IPS-15b (cell line): ENCODE results near the gene MLIP.

ENCODE experiments used
- H3K27me3 ChIP-seq: one replicate; pipeline ENCODE4 v1.6.1; 2013; ENCODE audit warnings: low read length; ENCODE audit not compliant: control insufficient read depth, insufficient read depth
- H3K36me3 ChIP-seq: one replicate; pipeline ENCODE4 v1.6.1; 2013; ENCODE audit warnings: low read length; ENCODE audit not compliant: control insufficient read depth, insufficient read depth
- H3K4me1 ChIP-seq: one replicate; pipeline ENCODE4 v1.6.1; 2013; ENCODE audit warnings: mild to moderate bottlenecking, low read length; ENCODE audit not compliant: control insufficient read depth, insufficient read depth
- H3K4me3 ChIP-seq: one replicate; pipeline ENCODE4 v1.5.1; 2013; ENCODE audit warnings: low read depth, low read length
- H3K9ac ChIP-seq: one replicate; pipeline ENCODE4 v1.6.1; 2013; ENCODE audit warnings: low read depth, mild to moderate bottlenecking, low read length
- H3K9me3 ChIP-seq: one replicate; pipeline ENCODE4 v1.6.1; 2013; ENCODE audit warnings: mild to moderate bottlenecking, low read length; ENCODE audit not compliant: control insufficient read depth, insufficient read depth

Gene MLIP

DNA sequence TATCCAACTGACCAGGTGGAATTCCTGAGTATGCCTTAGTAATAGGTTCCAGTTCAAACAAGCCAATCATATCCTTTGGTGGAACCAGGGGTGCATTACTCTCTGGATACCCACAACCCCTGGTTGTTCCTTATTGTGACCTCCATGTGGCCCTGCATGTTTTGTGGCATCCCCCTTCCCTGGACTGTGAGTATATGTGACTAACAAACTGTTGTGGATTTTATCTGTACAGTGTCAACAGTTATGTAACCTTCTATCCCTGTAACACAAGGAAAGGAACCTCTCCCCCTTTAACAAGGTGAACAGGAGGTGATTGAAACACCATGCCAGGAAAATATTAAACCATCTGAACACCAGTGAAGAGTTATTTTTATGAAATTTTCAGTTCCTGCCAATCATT, 46.2 kb downstream of the MLIP start:
- H3K36me3 ChIP-seq = no peaks in the 10 kb centered on the region
- no peaks in the 10 kb centered on the region for H3K4me1 ChIP-seq
- H3K9me3 ChIP-seq = no peaks in the 10 kb centered on the region
- no peaks in the 10 kb centered on the region for H3K27me3 ChIP-seq
- H3K4me3 ChIP-seq = no peak overlapping the region
- no peak overlapping the region for H3K9ac ChIP-seq

DNA sequence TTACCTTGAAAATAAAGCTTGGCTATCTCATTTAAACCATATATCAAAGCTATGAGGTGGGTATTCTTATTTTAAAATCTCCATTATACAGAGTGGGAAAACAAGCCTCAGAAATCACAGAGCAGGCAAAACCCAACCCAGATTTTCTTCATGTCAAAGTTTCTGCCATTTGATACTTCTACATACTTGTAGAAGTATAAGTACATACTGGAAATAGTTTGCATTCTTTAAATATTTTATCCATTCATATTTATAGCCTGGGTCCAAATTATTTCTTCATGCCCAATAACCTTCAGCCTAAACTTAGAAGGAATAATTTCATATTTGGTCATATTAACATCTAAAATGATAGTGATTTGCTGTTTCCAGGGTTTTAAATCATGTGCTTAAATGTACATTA, 61.8 kb downstream of the MLIP start:
- Histone ChIP-seq H3K4me3 (no peak overlapping the region), H3K9me3 (no peaks in the 10 kb centered on the region), H3K4me1 (no peaks in the 10 kb centered on the region), H3K27me3 (no peaks in the 10 kb centered on the region), H3K9ac (no peak overlapping the region), H3K36me3 (no peaks in the 10 kb centered on the region)

DNA sequence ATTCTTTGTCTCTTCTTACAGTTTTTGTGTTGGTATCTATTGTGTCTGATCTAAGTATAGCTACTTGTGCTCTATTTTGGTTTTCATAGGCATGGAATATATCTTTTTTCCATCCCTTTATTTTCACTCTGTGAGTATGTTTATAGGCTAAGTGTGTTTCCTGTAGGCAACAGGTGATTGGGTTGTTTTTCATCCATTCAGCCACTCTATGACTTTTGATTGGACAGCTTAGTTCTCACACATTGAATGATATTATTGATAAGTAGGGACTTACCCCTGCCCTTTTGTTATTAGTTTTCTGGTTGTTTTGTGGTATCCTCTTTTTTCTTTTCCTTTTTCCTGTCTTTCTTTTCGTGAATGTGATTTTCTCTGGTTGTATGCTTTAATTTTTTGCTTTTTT, 67.9 kb downstream of the MLIP start:
- Histone ChIP-seq H3K27me3 (no peaks in the 10 kb centered on the region), H3K9ac (no peak overlapping the region), H3K4me1 (peaks cover 3% of the 10 kb centered on the region), H3K9me3 (no peaks in the 10 kb centered on the region), H3K4me3 (no peak overlapping the region), H3K36me3 (no peaks in the 10 kb centered on the region)

DNA sequence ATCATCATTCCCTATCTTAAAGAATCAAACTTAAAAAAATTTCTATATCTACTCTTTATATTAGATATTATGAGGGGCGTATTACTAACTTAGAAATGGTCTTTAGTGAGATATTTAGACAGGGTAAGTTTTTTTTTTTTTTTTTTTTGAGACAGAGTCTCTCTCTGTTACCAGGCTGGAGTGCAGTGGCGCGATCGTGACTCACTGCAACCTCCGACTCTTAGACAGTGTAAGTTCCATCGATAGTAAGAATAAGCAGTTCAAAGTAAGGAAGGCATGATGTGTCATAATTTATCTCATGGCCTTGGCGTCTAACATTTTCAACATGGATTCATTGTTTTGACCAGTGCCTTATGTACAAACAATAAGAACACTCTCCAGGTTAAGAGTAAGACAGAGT, 72.4 kb downstream of the MLIP start:
- no peaks in the 10 kb centered on the region for H3K9me3 ChIP-seq
- peaks cover 3% of the 10 kb centered on the region for H3K4me1 ChIP-seq
- no peaks in the 10 kb centered on the region for H3K36me3 ChIP-seq
- no peak overlapping the region for H3K9ac ChIP-seq
- no peaks in the 10 kb centered on the region for H3K27me3 ChIP-seq
- no peak overlapping the region for H3K4me3 ChIP-seq

DNA sequence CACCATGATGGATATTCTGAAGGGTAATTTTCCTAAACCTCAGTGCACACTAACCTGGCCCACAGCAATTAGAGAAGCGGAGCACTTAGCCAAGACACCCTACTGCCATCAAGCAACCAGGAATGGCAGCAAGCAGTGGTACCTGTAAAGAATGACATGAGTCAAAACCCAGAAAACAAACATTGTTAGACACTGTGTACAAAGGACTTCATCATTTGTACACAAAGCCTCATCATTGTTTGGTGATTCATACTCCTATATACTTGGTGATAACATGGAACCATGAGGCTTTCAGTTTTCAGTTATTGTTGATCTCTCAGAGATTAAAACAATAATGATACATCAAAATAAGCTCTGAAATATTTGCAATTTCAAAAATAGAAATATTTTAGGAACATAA, 74.6 kb downstream of the MLIP start:
- no peak overlapping the region for H3K9ac ChIP-seq
- no peak overlapping the region for H3K4me3 ChIP-seq
- H3K27me3 ChIP-seq = no peaks in the 10 kb centered on the region
- no peaks in the 10 kb centered on the region for H3K36me3 ChIP-seq
- peaks cover 3% of the 10 kb centered on the region for H3K4me1 ChIP-seq
- H3K9me3 ChIP-seq = no peaks in the 10 kb centered on the region

DNA sequence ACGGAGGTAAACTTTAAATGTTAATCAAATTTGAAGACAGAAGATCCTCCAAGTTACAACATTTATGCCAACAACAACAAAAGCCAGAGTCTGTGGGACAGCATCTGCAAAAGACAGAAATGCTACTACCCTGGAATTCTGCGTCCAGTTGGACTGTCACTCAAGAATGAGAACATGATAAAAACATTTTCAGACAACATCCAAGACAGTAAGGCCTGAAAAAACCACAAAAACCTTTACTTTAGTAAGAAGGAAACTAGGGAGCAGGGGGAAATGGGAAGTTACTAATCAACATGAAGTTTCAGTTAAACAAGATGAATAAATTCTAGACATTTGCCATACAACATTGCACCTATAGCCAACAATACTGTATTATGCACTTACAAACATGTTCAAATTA, 77.6 kb downstream of the MLIP start:
- Histone ChIP-seq H3K36me3 (no peaks in the 10 kb centered on the region), H3K4me1 (peaks cover 8% of the 10 kb centered on the region), H3K27me3 (no peaks in the 10 kb centered on the region), H3K9me3 (no peaks in the 10 kb centered on the region), H3K9ac (no peak overlapping the region), H3K4me3 (no peak overlapping the region)

DNA sequence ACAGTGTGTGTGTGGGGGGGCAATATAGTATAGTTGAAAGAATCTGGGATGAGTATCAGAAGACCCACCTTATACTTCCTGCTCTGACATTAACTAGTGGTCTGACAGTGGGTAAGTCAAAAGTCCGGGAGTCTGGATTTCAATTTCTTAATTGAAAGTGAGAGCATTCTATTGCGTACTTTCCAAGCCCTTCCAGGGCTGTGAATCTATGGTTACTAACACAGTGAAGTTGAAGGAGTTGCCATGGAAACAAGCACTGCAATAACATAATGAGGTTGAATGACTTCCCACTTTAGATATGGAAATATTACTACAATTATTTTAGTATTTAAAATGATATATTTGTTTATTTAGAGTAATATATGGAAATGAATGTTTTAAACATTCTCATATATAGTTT, 80.2 kb downstream of the MLIP start:
- Histone ChIP-seq H3K9me3 (no peaks in the 10 kb centered on the region), H3K27me3 (no peaks in the 10 kb centered on the region), H3K4me1 (peaks cover 12% of the 10 kb centered on the region), H3K9ac (no peak overlapping the region), H3K36me3 (no peaks in the 10 kb centered on the region), H3K4me3 (no peak overlapping the region)

DNA sequence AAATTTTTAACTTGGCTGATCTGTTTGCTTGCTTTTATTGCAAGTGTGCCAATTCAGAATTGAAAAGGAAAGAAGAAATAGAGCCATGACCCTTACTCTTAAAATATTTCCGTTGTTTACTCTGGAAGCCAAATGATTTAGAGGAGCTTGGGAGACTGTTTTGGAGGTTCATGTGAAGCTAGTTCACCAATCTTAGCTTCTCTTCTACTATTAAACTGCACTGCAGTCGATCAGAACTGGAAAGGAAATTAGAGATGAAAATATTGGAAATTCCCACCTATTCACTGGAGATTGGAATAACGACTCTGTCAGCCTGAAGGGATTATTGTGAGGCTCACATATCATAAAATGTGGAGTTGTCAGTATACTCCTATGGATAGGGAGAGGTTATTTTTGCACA, 81.8 kb downstream of the MLIP start:
- H3K4me1 ChIP-seq = peaks cover 12% of the 10 kb centered on the region

DNA sequence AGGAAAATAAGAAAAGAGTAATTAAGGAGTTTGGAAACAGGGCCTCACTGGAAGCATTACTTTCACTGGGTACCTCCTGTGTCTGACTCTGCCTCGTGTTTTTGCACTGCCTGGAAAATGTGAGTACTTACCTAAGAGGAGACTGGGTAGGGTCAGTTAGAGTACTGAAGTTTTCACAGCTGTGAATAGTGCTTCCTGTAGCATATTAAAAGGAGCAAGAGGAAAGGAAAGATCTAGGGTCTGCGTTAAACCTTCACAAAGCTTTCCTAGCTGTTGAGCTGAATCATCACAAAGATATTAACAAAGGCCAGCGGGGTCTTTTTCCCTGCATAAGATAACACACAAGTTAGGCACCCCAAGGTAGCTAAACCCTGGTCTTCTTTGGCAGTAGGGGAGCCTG, 82.3 kb downstream of the MLIP start:
- H3K9me3 ChIP-seq = no peaks in the 10 kb centered on the region
- no peak overlapping the region for H3K9ac ChIP-seq
- no peaks in the 10 kb centered on the region for H3K36me3 ChIP-seq
- H3K27me3 ChIP-seq = no peaks in the 10 kb centered on the region
- H3K4me3 ChIP-seq = no peak overlapping the region
- H3K4me1 ChIP-seq = peaks cover 12% of the 10 kb centered on the region

More for the DNA sequence above, 81.8 kb downstream of the MLIP start:
- Histone ChIP-seq H3K27me3 (no peaks in the 10 kb centered on the region), H3K9ac (no peak overlapping the region), H3K9me3 (no peaks in the 10 kb centered on the region), H3K4me3 (no peak overlapping the region), H3K36me3 (no peaks in the 10 kb centered on the region)

DNA sequence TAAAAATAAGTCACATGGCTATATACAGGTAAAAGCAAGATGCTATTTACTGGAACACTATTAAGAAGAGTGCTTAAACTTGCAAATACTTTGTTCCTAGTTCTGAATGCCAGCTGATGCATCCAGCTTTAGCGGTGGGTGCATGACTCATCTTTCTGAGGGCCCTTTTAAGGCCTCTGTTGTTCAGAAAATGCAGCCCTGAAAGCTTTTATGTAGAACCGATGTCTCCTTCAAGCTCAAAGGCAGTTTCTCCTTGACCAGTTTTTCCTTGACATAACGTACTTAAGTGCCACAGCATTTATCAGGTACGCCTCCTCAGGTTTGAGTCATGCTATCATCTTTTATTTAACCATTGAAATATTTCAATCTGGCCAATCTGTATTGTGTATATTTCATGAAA, 82.8 kb downstream of the MLIP start:
- Histone ChIP-seq H3K36me3 (no peaks in the 10 kb centered on the region), H3K9ac (no peak overlapping the region), H3K4me1 (peaks cover 12% of the 10 kb centered on the region), H3K27me3 (no peaks in the 10 kb centered on the region), H3K9me3 (no peaks in the 10 kb centered on the region), H3K4me3 (no peak overlapping the region)

DNA sequence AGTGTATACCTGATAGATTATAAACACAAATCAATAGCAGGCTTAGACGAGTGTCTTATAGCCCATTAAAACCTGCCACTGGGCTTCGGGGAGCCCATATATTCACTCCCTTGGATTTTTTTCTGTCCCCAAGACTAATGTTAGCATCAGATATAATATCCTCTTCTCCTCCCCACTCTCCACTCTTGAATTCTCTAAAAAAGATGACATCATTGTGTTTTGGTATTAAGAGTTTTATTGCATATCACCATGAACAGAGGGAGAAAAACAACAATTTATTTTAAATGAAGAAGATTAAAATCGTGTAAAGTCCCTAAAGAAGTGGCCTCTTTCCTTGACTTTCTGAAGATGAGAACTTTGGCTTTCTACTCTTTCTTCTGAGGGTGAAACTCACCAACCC, 84.4 kb downstream of the MLIP start:
- H3K4me1 ChIP-seq = peaks cover 12% of the 10 kb centered on the region
- no peak overlapping the region for H3K9ac ChIP-seq
- no peaks in the 10 kb centered on the region for H3K27me3 ChIP-seq
- no peaks in the 10 kb centered on the region for H3K36me3 ChIP-seq
- no peaks in the 10 kb centered on the region for H3K9me3 ChIP-seq
- H3K4me3 ChIP-seq = no peak overlapping the region

DNA sequence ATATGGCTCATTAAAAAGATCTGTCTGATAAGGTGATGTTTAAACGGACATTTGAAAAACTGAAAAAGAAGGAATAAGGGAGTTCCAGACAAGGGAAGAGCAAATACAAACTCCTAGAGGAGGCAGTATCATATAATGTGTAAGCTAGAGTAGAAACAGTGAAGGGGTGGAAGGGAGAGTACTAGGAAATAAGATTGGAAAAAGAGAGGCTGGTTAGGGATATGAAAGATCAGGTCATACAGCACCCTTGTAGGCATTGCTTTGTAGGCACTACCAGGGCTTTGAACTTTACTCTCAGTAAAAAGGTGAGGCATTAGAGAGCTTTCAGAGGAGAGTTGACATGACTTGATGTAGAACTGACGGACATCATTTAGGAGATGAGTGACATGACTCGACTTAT, 85.7 kb downstream of the MLIP start:
- H3K4me3 ChIP-seq = no peak overlapping the region
- H3K27me3 ChIP-seq = no peaks in the 10 kb centered on the region

DNA sequence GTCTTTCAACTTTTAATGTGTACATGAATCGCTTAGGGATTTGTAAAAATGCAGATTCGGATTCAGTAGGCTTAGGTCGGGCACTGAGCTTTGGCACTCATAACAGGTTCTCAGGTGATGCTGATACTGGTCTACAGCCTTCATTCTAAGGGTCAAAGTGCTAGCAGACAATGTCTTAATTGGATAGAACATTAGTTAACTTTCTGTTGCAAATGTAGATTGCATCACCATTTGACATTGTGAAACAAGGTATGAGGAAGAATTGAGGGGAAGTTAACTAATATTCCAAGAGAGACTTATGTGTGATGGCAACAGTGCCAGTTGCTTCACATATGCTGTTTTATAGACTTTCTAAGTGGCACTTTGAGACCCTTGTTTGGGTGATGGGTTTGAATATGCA, 86.9 kb downstream of the MLIP start:
- no peaks in the 10 kb centered on the region for H3K9me3 ChIP-seq
- no peaks in the 10 kb centered on the region for H3K27me3 ChIP-seq
- H3K9ac ChIP-seq = no peak overlapping the region
- no peak overlapping the region for H3K4me3 ChIP-seq
- H3K36me3 ChIP-seq = no peaks in the 10 kb centered on the region
- peaks cover 11% of the 10 kb centered on the region for H3K4me1 ChIP-seq

More for the DNA sequence above, 85.7 kb downstream of the MLIP start:
- no peaks in the 10 kb centered on the region for H3K9me3 ChIP-seq
- H3K9ac ChIP-seq = no peak overlapping the region
- H3K36me3 ChIP-seq = no peaks in the 10 kb centered on the region
- H3K4me1 ChIP-seq = peaks cover 12% of the 10 kb centered on the region
